Lower leg skin (tissue), 4 donors: ENCODE results near the gene RHOG. TPM values are rescaled to one million over a fixed set of nuclear protein-coding genes. Genes with fewer than 3 reads are reported as not detected.

Experiments used
- DNase-seq, 2 donors: peaks; one replicate each; pipeline ENCODE4 v3.0.0-alpha.2; 2019; ENCODE audit warnings: low spot score in 2 of 2
- H3K4me3 ChIP-seq: fragments of 200-600 bp; sonication (generic); 2 replicates; pipeline ENCODE4 v1.5.1; 2017; ENCODE audit warnings: mild to moderate bottlenecking, low read depth; ENCODE audit not compliant: poor library complexity, severe bottlenecking
- CTCF ChIP-seq, 3 donors: fragments of 450-650 bp; IDR thresholded peaks; one replicate each; pipeline ENCODE4 v1.5.1; 2016; ENCODE audit warnings: antibody characterized with exemption in 3 of 3, mild to moderate bottlenecking in 3 of 3, moderate library complexity in 2 of 3
- POLR2A ChIP-seq, 2 donors: fragments of 450-650 bp; IDR thresholded peaks; one replicate each; pipeline ENCODE4 v1.6.1; 2016 to 2017; ENCODE audit warnings: antibody characterized with exemption in 2 of 2, mild to moderate bottlenecking in 1 of 2, moderate library complexity in 1 of 2
- WGBS, 2 donors: methylation state at CpG; one replicate each; pipeline ENCODE4 v1.1.5; 2018; 5-methylcytosine and 5-hydroxymethylcytosine counted together
- intact Hi-C: fragments of 100-400 bp; cut with DNase I; formaldehyde crosslinking; loops from one replicate; pipeline ENCODE4 v1.15.0; 2023; ENCODE audit warnings: low total_unique reads
- total RNA-seq, 4 donors: library from RNA; depleted of rRNA; stranded (reverse); fragments of >200 nt; gene quantifications; one replicate each; pipeline ENCODE4 v1.1.0, GENCODE V29; 2016

Gene RHOG
- total RNA-seq, 4 donors from 2014 or later, result 57.0 to 75.9 (median 64.0) TPM

- TF ChIP-seq POLR2A (IDR thresholded peaks at IDR 0.05) (no peak), CTCF (IDR thresholded peaks at IDR 0.05) (no peak)
- DNase-seq, result no peak
- WGBS, 2 donors, result 54 to 55% methylated on average over 5 of the region's 5 CpGs
- intact Hi-C loops, result no loop called here
- peak overlapping the region; percentile 55 for H3K4me3 ChIP-seq
These were observed 16.2 kb upstream of the RHOG start for GRCh38 chr11:3856856-3857553.

GRCh38 chr11:3855808-3856491, 15.2 kb upstream of the RHOG start:
- TF ChIP-seq POLR2A (IDR thresholded peaks at IDR 0.05) (no peak), CTCF (IDR thresholded peaks at IDR 0.05) (no peak)
- peak in 1 of 2 donors; percentile 92 for DNase-seq
- WGBS, 2 donors, result 1 to 2% methylated on average over 31 to 40 of the region's 40 CpGs
- H3K4me3 ChIP-seq, result peak overlapping the region; percentile 55
- intact Hi-C loops, result no loop called here

- WGBS, 2 donors, result 0 to 1% methylated on average over 41 to 43 of the region's 87 CpGs
- TF ChIP-seq POLR2A (IDR thresholded peaks at IDR 0.05) (no peak), CTCF (IDR thresholded peaks at IDR 0.05) (peak in 2 of 3 donors; percentile 94 to 95)
- intact Hi-C loops, result loop anchor here (5.0 kb wide), 1 partner anchor 217 kb away; no protein-coding TSS in a partner anchor
- peak; percentile 95 to 99 for DNase-seq
- peak within 1 kb of the TSS; percentile 79 for H3K4me3 ChIP-seq
These were observed 14.4 kb upstream of the RHOG start, which contains the start of gene STIM1 for GRCh38 chr11:3854977-3855807. Gene STIM1, plus strand, starts transcription at chr11:3855664. Its CDS starts 607 bp downstream, at chr11:3856271.

- intact Hi-C loops, result loop anchor here (5.0 kb wide), 1 partner anchor 218 kb away; no protein-coding TSS in a partner anchor
- no peak overlapping the region for H3K4me3 ChIP-seq
- no peak for DNase-seq
- TF ChIP-seq POLR2A (IDR thresholded peaks at IDR 0.05), result no peak
- TF ChIP-seq CTCF (IDR thresholded peaks at IDR 0.05), result no peak
- 12 to 14% methylated on average over 7 of the region's 7 CpGs for WGBS, 2 donors
These were observed 13.9 kb upstream of the RHOG start for GRCh38 chr11:3854660-3854976.

GRCh38 chr11:3853899-3854659, 13.3 kb upstream of the RHOG start:
- peak; percentile 82 to 91 for DNase-seq
- intact Hi-C loops, result loop anchor here (5.0 kb wide), 1 partner anchor 218 kb away; no protein-coding TSS in a partner anchor
- no peak overlapping the region for H3K4me3 ChIP-seq
- WGBS, 2 donors, result 39 to 44% methylated on average over 11 of the region's 11 CpGs
- TF ChIP-seq CTCF (IDR thresholded peaks at IDR 0.05) (no peak), POLR2A (IDR thresholded peaks at IDR 0.05) (no peak)
